B cell (primary cell): Measurements from ENCODE around the gene MTHFSD. TPM values are rescaled to one million over a fixed set of nuclear protein-coding genes. Genes with fewer than 3 reads are reported as not detected.

Experiments
- ATAC-seq: fragments of 200-7000 bp; cut with Tn5 transposase; one replicate; pipeline ENCODE4 v1.10.0; 2021; ENCODE audit warnings: low read depth, mild to moderate bottlenecking, moderate number of reproducible peaks, moderate library complexity
- CTCF ChIA-PET: fragments of 350-600 bp; sonication (Branson Sonifier 250); formaldehyde crosslinking; loops from one replicate; lab custom pipeline; 2021; ENCODE audit warnings: antibody characterized with exemption, inconsistent platforms; lab: Charles Lee
- POLR2A ChIA-PET: fragments of 350-600 bp; sonication (Branson Sonifier 250); formaldehyde crosslinking; loops from one replicate; lab custom pipeline; 2021; ENCODE audit warnings: antibody characterized with exemption; lab: Charles Lee
- DNase-seq: peaks from one replicate; pipeline ENCODE4 v3.0.0; 2013
- H2AFZ ChIP-seq: 2 replicates; pipeline ENCODE4 v1.6.1; 2012; ENCODE audit warnings: mild to moderate bottlenecking, low read depth, low read length; ENCODE audit not compliant: insufficient read depth, poor library complexity, severe bottlenecking
- H3K27ac ChIP-seq, 2 donors: 1 replicate in 1 of 2; 2 replicates in 1 of 2; pipeline ENCODE4 v1.5.1; 2012 to 2013; ENCODE audit warnings: low read length in 2 of 2, mild to moderate bottlenecking in 2 of 2, moderate library complexity in 1 of 2
- H3K27me3 ChIP-seq, 4 experiments: fragments of 200-600 bp in 1 of 4; sonication (generic) in 1 of 4; replicated peaks in 1 of 4; 1 replicate in 2 of 4; 2 replicates in 2 of 4; pipeline versions ENCODE4 v1.6.1 to v1.7.0; 2013 to 2016; ENCODE audit warnings: low read length in 3 of 4, mild to moderate bottlenecking in 2 of 4, mixed read lengths in 1 of 4, moderate library complexity in 1 of 4; ENCODE audit not compliant: insufficient read depth in 4 of 4, control insufficient read depth in 3 of 4; ENCODE audit errors: control extremely low read depth in 1 of 4
- H3K36me3 ChIP-seq, 2 experiments: replicated peaks in 1 of 2; 1 replicate in 1 of 2; 2 replicates in 1 of 2; pipeline versions ENCODE4 v1.6.1 to v1.7.1; 2013; ENCODE audit warnings: low read length in 1 of 2; ENCODE audit not compliant: insufficient read depth in 2 of 2, control insufficient read depth in 1 of 2; ENCODE audit errors: control extremely low read depth in 1 of 2, extremely low read depth in 1 of 2
- H3K4me1 ChIP-seq, 2 donors: fragments of 200-600 bp in 1 of 2; sonication (generic) in 1 of 2; 1 replicate in 1 of 2; 2 replicates in 1 of 2; pipeline versions ENCODE4 v1.5.1 to v1.6.1; 2013 to 2017; ENCODE audit warnings: low read length in 2 of 2; ENCODE audit not compliant: control insufficient read depth in 2 of 2, insufficient read depth in 2 of 2
- H3K4me2 ChIP-seq: replicated peaks from 2 replicates; pipeline ENCODE3; 2012; ENCODE audit warnings: mild to moderate bottlenecking, low read depth, low read length; ENCODE audit not compliant: poor library complexity, severe bottlenecking
- H3K4me3 ChIP-seq, 5 experiments: fragments of 200-600 bp in 1 of 5; sonication (generic) in 1 of 5; 1 replicate in 3 of 5; 2 replicates in 2 of 5; pipeline versions ENCODE4 v1.5.1 to v1.7.0; 2011 to 2016; ENCODE audit warnings: low read length in 4 of 5, mild to moderate bottlenecking in 4 of 5, low read depth in 2 of 5, control low read depth in 1 of 5, moderate library complexity in 1 of 5; ENCODE audit not compliant: insufficient read depth in 1 of 5; ENCODE audit errors: control extremely low read depth in 1 of 5, extremely low read depth in 1 of 5
- H3K79me2 ChIP-seq: fragments of 200-600 bp; sonication (generic); one replicate; pipeline ENCODE4 v1.6.0; 2016; ENCODE audit warnings: low read length; ENCODE audit not compliant: control insufficient read depth, insufficient read depth
- H3K9ac ChIP-seq: fragments of 200-600 bp; sonication (generic); 2 replicates; pipeline ENCODE4 v1.6.1; 2017; ENCODE audit warnings: mild to moderate bottlenecking, low read length, moderate library complexity
- H3K9me3 ChIP-seq, 3 donors: one replicate each; pipeline versions ENCODE4 v1.6.1 to v1.7.1; 2013; ENCODE audit warnings: low read length in 2 of 3; ENCODE audit not compliant: control insufficient read depth in 2 of 3, insufficient read depth in 1 of 3; ENCODE audit errors: control extremely low read depth in 1 of 3
- H4K20me1 ChIP-seq: 2 replicates; pipeline ENCODE4 v1.6.0; 2012; ENCODE audit warnings: mild to moderate bottlenecking, low read length; ENCODE audit not compliant: insufficient read depth, control insufficient read depth, poor library complexity, severe bottlenecking
- H3K27ac Mint-ChIP-seq: one replicate; pipeline ENCODE4 v1.8.0; 2021; ENCODE audit warnings: mixed read lengths
- H3K27me3 Mint-ChIP-seq: one replicate; pipeline ENCODE4 v1.8.0; 2021; ENCODE audit warnings: mixed read lengths
- H3K4me1 Mint-ChIP-seq: one replicate; pipeline ENCODE4 v1.8.0; 2021; ENCODE audit warnings: mixed read lengths
- H3K4me3 Mint-ChIP-seq: one replicate; pipeline ENCODE4 v1.8.0; 2021; ENCODE audit warnings: mixed read lengths
- H3K9me3 Mint-ChIP-seq: one replicate; pipeline ENCODE4 v1.8.0; 2022; ENCODE audit warnings: mixed read lengths; ENCODE audit not compliant: insufficient read depth
- CTCF ChIP-seq: fragments of 200-600 bp; IDR thresholded peaks from one replicate; pipeline ENCODE4 v1.8.0; 2022; ENCODE audit warnings: antibody characterized with exemption, mild to moderate bottlenecking
- EZH2 ChIP-seq: IDR thresholded peaks from 2 replicates; pipeline ENCODE4 v1.6.1; 2012; ENCODE audit warnings: borderline replicate concordance, low read depth, mild to moderate bottlenecking, moderate library complexity, low read length; ENCODE audit not compliant: insufficient read depth, poor library complexity, severe bottlenecking
- WGBS: methylation state at CpG from one replicate; pipeline ENCODE4 v1.1.5; 2013; ENCODE audit warnings: missing lambda C conversion rate; ENCODE audit not compliant: insufficient coverage; 5-methylcytosine and 5-hydroxymethylcytosine counted together
- intact Hi-C: fragments of 100-400 bp; cut with micrococcal nuclease; formaldehyde crosslinking; loops from one replicate; pipeline ENCODE4 v1.10.0; 2022
- polyA plus RNA-seq: library from polyadenylated mRNA; depleted of rRNA; stranded (reverse); fragments of >200 nt; gene quantifications from 2 replicates; pipeline ENCODE4 v1.2.3, GENCODE V29; 2012
- total RNA-seq, 2 donors: library from RNA; stranded (reverse); fragments of 120-200 nt in 1 of 2; gene quantifications; 1 replicate in 1 of 2; 2 replicates in 1 of 2; pipeline versions ENCODE4 v1.2.3 to v1.2.4, GENCODE V29; 2013 to 2022

MTHFSD gene
- total and polyA plus RNA-seq, 2 donors (not counting 1 experiment from before 2014, with no cell fraction given), result 21.5 to 42.0 TPM

DNA sequence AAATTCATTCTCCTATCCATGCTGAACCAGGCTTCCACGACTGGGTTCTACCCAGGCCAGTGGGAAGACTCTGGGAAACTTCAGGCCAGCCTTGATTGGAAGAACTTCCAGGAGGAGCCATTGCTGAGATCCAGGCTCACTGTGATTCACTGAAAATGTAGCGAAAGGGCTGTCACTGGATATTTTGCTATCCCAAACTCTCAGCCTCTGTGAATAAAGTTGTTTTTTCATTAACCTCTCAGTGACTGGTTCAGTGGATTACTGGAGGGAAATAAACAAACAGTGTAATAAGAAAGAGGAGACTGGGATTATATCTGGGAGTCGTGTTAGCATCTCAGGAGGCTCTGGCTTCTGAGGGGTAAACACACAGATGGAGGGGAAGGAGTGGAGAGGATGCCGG lies 26.4 kb upstream of the MTHFSD start:
- H3K9me3 Mint-ChIP-seq, result no peaks in the 10 kb centered on the region
- H3K27me3 ChIP-seq, result peaks cover 0 to 52% (median 21%) of the 10 kb centered on the region in 4 experiments
- DNase-seq (no peak), ATAC-seq (no peak)
- intact Hi-C loops, result no loop called here
- 75% methylated on average over 3 of the region's 4 CpGs for WGBS
- peaks cover 2 to 4% of the 10 kb centered on the region in 2 donors for H3K4me1 ChIP-seq
- H3K27ac ChIP-seq, result no peak overlapping the region
- no peak overlapping the region for H3K27ac Mint-ChIP-seq
- H3K4me2 ChIP-seq, result no peak overlapping the region
- H3K27me3 Mint-ChIP-seq, result peaks cover 62% of the 10 kb centered on the region
- ChIA-PET POLR2A (no interaction called here), CTCF (interaction anchor here (1.6 kb wide), 1 partner anchor 17 kb away, joined by 4 read pairs; no protein-coding TSS in a partner anchor)
- H3K4me3 Mint-ChIP-seq, result no peak overlapping the region
- H3K4me3 ChIP-seq, result no peak overlapping the region
- no peak overlapping the region for H3K9ac ChIP-seq
- no peak for TF ChIP-seq EZH2
- no peak for TF ChIP-seq CTCF
- no peaks in the 10 kb centered on the region for H4K20me1 ChIP-seq
- H3K9me3 ChIP-seq, result no peaks in the 10 kb centered on the region
- H3K79me2 ChIP-seq, result no peaks in the 10 kb centered on the region
- no peak overlapping the region for H2AFZ ChIP-seq
- H3K36me3 ChIP-seq, result no peaks in the 10 kb centered on the region
- H3K4me1 Mint-ChIP-seq, result peaks cover 12% of the 10 kb centered on the region

DNA sequence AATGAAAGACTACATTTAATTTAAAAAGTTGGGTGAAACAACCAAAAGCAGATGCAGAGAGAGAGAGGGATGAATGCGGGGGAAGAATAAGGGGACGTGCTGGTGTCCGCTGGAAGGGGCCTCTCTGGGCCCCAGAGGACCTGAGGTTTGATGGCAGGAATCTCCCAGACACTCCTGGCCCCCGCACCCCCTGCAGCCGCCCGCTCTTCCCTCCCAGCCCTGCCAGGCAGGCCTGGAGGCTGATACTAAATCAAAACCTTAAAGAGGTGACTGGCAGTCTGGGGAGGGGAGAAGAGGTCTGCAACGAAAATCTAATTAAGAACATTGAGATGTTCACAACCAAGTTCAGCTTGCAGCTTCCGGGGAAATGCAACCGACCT lies 25.7 kb upstream of the MTHFSD start:
- H3K27me3 Mint-ChIP-seq, result peaks cover 66% of the 10 kb centered on the region

More for the DNA sequence above, 25.7 kb upstream of the MTHFSD start:
- no peak overlapping the region for H3K27ac Mint-ChIP-seq
- POLR2A ChIA-PET, result no interaction called here
- no peak for DNase-seq
- CTCF ChIA-PET, result no interaction called here
- peaks cover 0 to 2% (median 0%) of the 10 kb centered on the region in 3 donors for H3K9me3 ChIP-seq
- H3K4me1 ChIP-seq, result peaks cover 9 to 11% of the 10 kb centered on the region in 2 donors
- no peak overlapping the region for H3K4me2 ChIP-seq
- no peak overlapping the region for H2AFZ ChIP-seq
- WGBS, result 89% methylated on average over 3 of the region's 9 CpGs
- TF ChIP-seq EZH2 (no peak), CTCF (no peak)
- H3K4me3 ChIP-seq, result no peak overlapping the region
- no peak overlapping the region for H3K27ac ChIP-seq
- H3K4me1 Mint-ChIP-seq, result peaks cover 17% of the 10 kb centered on the region
- H3K79me2 ChIP-seq, result no peaks in the 10 kb centered on the region
- no peaks in the 10 kb centered on the region for H3K36me3 ChIP-seq
- H4K20me1 ChIP-seq, result no peaks in the 10 kb centered on the region
- no peak overlapping the region for H3K4me3 Mint-ChIP-seq
- H3K9ac ChIP-seq, result no peak overlapping the region
- intact Hi-C loops, result no loop called here
- H3K27me3 ChIP-seq, result peaks cover 0 to 59% (median 23%) of the 10 kb centered on the region in 4 experiments
- no peaks in the 10 kb centered on the region for H3K9me3 Mint-ChIP-seq
- ATAC-seq, result no peak
